MM.1S (cell line): ENCODE measurements around the gene IL22RA2.

ENCODE experiments used
- EZH2 ChIP-seq: fragments of 300-600 bp; sonication (generic); optimal IDR thresholded peaks from 2 replicates; pipeline ENCODE3; 2017; ENCODE audit warnings: low read depth, mild to moderate bottlenecking, antibody characterized with exemption, low read length, mixed read lengths
- TF ChIP-seq, protein P1 (sequence below): fragments of 300-600 bp; sonication (generic); IDR thresholded peaks from 2 replicates; pipeline ENCODE4 v1.5.1; 2016; ENCODE audit warnings: antibody characterized with exemption, low read length, mixed read lengths

DNA sequence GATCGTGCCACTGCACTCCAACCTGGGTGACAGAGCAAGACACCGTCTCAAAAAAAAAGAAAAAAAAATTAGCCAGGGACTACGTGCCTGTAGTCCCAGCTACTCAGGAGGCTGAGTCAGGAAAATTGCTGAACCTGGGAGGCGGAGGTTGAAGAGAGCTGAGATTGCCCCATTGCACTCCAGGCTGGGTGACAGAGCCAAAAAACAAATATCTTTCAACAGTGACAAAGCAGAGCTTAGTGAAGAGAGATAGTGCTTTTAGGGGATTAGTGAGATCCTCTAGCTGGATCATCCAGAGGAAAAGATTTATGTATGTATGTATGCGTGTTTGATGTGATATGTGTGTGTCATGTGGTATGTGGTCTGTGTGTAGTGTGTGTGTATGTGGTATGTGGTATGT, 56.6 kb downstream of the IL22RA2 start:
- TF ChIP-seq, protein P1, sequence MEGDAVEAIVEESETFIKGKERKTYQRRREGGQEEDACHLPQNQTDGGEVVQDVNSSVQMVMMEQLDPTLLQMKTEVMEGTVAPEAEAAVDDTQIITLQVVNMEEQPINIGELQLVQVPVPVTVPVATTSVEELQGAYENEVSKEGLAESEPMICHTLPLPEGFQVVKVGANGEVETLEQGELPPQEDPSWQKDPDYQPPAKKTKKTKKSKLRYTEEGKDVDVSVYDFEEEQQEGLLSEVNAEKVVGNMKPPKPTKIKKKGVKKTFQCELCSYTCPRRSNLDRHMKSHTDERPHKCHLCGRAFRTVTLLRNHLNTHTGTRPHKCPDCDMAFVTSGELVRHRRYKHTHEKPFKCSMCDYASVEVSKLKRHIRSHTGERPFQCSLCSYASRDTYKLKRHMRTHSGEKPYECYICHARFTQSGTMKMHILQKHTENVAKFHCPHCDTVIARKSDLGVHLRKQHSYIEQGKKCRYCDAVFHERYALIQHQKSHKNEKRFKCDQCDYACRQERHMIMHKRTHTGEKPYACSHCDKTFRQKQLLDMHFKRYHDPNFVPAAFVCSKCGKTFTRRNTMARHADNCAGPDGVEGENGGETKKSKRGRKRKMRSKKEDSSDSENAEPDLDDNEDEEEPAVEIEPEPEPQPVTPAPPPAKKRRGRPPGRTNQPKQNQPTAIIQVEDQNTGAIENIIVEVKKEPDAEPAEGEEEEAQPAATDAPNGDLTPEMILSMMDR, result no peak
- TF ChIP-seq EZH2, result no peak
